K562 (cell line): ENCODE measurements around the gene NPAS3. TPM values are rescaled to one million over a fixed set of nuclear protein-coding genes. Genes with fewer than 3 reads are reported as not detected.

Source experiments
- ATAC-seq: fragments of 200-7000 bp; cut with Tn5 transposase; 3 replicates; pipeline ENCODE4 v1.9.1; 2020; ENCODE audit warnings: moderate library complexity
- BruUV-seq: library from RNA; stranded (reverse); fragments of 400-500 nt; replicated peaks from 2 replicates; lab custom pipeline; 2021; lab: Mats Ljungman, UMichigan
- CTCF ChIA-PET: fragments of 300-600 bp; formaldehyde crosslinking; extraction: SDS; loops from one replicate; lab custom pipeline; 2021; ENCODE audit warnings: low intra/inter-chr PET ratio; lab: Yijun Ruan, JAX
- POLR2A ChIA-PET: fragments of 300-600, 350-650 bp; sonication (Branson Sonifier 250); formaldehyde crosslinking; extraction: SDS; loops from one replicate; lab custom pipeline; 2021; ENCODE audit warnings: antibody characterized with exemption, inconsistent platforms; lab: Yijun Ruan, JAX
- DNase-seq, 4 experiments: peaks; one replicate each; pipeline versions ENCODE4 v3.0.0 to v3.0.0-alpha.2; 2011 to 2018; ENCODE audit warnings: low spot score in 3 of 4, mixed read lengths in 3 of 4; ENCODE audit errors: extremely low read depth in 1 of 4
- FAIRE-seq: peaks from 2 replicates; lab custom pipeline; 2011; peaks lifted over from hg19 to GRCh38; lab: Jason Lieb, UNC
- H2AFZ ChIP-seq: 2 replicates; pipeline ENCODE4 v1.6.0; 2011; ENCODE audit warnings: low read depth, low read length, control low read depth, inconsistent platforms
- H3K27ac ChIP-seq: fragments of 200-600 bp; 3 replicates; pipeline ENCODE4 v1.8.0; 2011; ENCODE audit warnings: low read depth, mild to moderate bottlenecking, control low read depth, inconsistent platforms, low read length, moderate library complexity, mixed read lengths; ENCODE audit errors: extremely low read depth
- H3K27me3 ChIP-seq, 2 experiments: fragments of 300-600 bp in 1 of 2; 2 replicates in 1 of 2; 3 replicates in 1 of 2; pipeline versions ENCODE4 v1.6.0 to v1.8.0; 2011; ENCODE audit warnings: inconsistent platforms in 2 of 2, low read length in 2 of 2, mild to moderate bottlenecking in 1 of 2, mixed read lengths in 1 of 2, moderate library complexity in 1 of 2; ENCODE audit not compliant: control insufficient read depth in 2 of 2, insufficient read depth in 2 of 2
- H3K36me3 ChIP-seq: fragments of 300-600 bp; 3 replicates; pipeline ENCODE4 v1.8.0; 2011; ENCODE audit warnings: mild to moderate bottlenecking, low read length, inconsistent platforms; ENCODE audit not compliant: control insufficient read depth, insufficient read depth
- H3K4me1 ChIP-seq, 2 experiments: fragments of 200-600 bp in 1 of 2; replicated peaks in 1 of 2; 2 replicates in 1 of 2; 3 replicates in 1 of 2; pipeline versions ENCODE4 v1.5.1 to v1.8.0; 2011; ENCODE audit warnings: inconsistent platforms in 2 of 2, low read length in 2 of 2, mild to moderate bottlenecking in 1 of 2, mixed read lengths in 1 of 2, moderate library complexity in 1 of 2; ENCODE audit not compliant: control insufficient read depth in 2 of 2, insufficient read depth in 2 of 2
- H3K4me2 ChIP-seq: 2 replicates; pipeline ENCODE4 v1.6.1; 2011; ENCODE audit warnings: low read length, control low read depth, inconsistent platforms, mixed read lengths; ENCODE audit not compliant: insufficient read depth
- H3K4me3 ChIP-seq: fragments of 200-600 bp; sonication (generic), shearing (Covaris generic); 2 replicates; pipeline ENCODE4 v1.5.1; 2016; ENCODE audit warnings: control low read depth, inconsistent platforms
- H3K79me2 ChIP-seq: fragments of 200-600 bp; 3 replicates; pipeline ENCODE4 v1.8.0; 2011; ENCODE audit warnings: low read length, inconsistent platforms; ENCODE audit not compliant: control insufficient read depth, insufficient read depth
- H3K9ac ChIP-seq, 2 experiments: 2 replicates each; pipeline versions ENCODE4 v1.6.0 to v1.6.1; 2011; ENCODE audit warnings: low read depth in 2 of 2, low read length in 2 of 2, control low read depth in 1 of 2, inconsistent platforms in 1 of 2, mild to moderate bottlenecking in 1 of 2, mixed read lengths in 1 of 2; ENCODE audit not compliant: insufficient read depth in 1 of 2
- H3K9me1 ChIP-seq: one replicate; pipeline ENCODE4 v1.6.0; 2011; ENCODE audit warnings: inconsistent platforms, mild to moderate bottlenecking, low read length, moderate library complexity; ENCODE audit not compliant: control insufficient read depth, insufficient read depth
- H3K9me3 ChIP-seq: replicated peaks from 2 replicates; pipeline ENCODE4 v1.5.1; 2011; ENCODE audit warnings: low read depth, low read length, inconsistent platforms; ENCODE audit not compliant: control insufficient read depth, insufficient read depth
- H4K20me1 ChIP-seq: replicated peaks from 2 replicates; pipeline ENCODE4 v1.6.1; 2011; ENCODE audit warnings: low read length, inconsistent platforms, mixed read lengths; ENCODE audit not compliant: control insufficient read depth, insufficient read depth
- E2F4 ChIP-seq: sonication (generic); formaldehyde crosslinking; IDR thresholded peaks from 2 replicates; pipeline ENCODE4 v1.8.0; 2022; ENCODE audit warnings: mild to moderate bottlenecking, low read depth, missing genetic modification reagents
- EP300 ChIP-seq: IDR thresholded peaks from 2 replicates; pipeline ENCODE4 v1.6.1; 2012; ENCODE audit warnings: low read length, improper control_type of control experiment
- FOXA3 ChIP-seq, 2 experiments: fragments of 450-650 bp in 1 of 2; sonication (generic) in 1 of 2; formaldehyde crosslinking; IDR thresholded peaks in 1 of 2; conservative IDR thresholded peaks in 1 of 2; 2 replicates each; pipeline versions ENCODE4 v1.4.0 to v1.8.0; 2020 to 2022; ENCODE audit warnings: mild to moderate bottlenecking in 2 of 2, missing genetic modification reagents in 1 of 2
- FUS ChIP-seq: fragments of 200-400 bp; formaldehyde crosslinking; optimal IDR thresholded peaks from 2 replicates; pipeline ENCODE3; 2017; ENCODE audit warnings: low read depth, low read length
- KLF6 ChIP-seq: fragments of 250-450 bp; sonication (Bioruptor Pico); IDR thresholded peaks from 2 replicates; pipeline ENCODE4 v1.4.0; 2020; ENCODE audit warnings: mild to moderate bottlenecking, moderate library complexity, borderline replicate concordance
- MECOM ChIP-seq: fragments of 250-450 bp; sonication (Bioruptor Pico); IDR thresholded peaks from 2 replicates; pipeline ENCODE4 v1.8.0; 2022; ENCODE audit warnings: inconsistent platforms
- NFIX ChIP-seq: fragments of 250-450 bp; sonication (Bioruptor Pico); IDR thresholded peaks from 2 replicates; pipeline ENCODE4 v1.4.0; 2020; ENCODE audit warnings: low read depth, mild to moderate bottlenecking, moderate library complexity
- PKNOX1 ChIP-seq: fragments of 450-650 bp; IDR thresholded peaks from 2 replicates; pipeline ENCODE4 v1.6.1; 2016
- SMARCE1 ChIP-seq: fragments of 450-650 bp; IDR thresholded peaks from 2 replicates; pipeline ENCODE4 v1.7.1; 2016; ENCODE audit warnings: mild to moderate bottlenecking
- SRF ChIP-seq, 2 experiments: fragments of 250-450, 450-650 bp in 1 of 2; sonication (Bioruptor Pico) in 1 of 2; sonication (generic) in 1 of 2; formaldehyde crosslinking; IDR thresholded peaks; 2 replicates each; pipeline versions ENCODE4 v1.5.0 to v1.5.1; 2020 to 2022; ENCODE audit warnings: mild to moderate bottlenecking in 1 of 2, missing genetic modification reagents in 1 of 2
- ZNF280B ChIP-seq: fragments of 250-450 bp; sonication (Bioruptor Pico); IDR thresholded peaks from 2 replicates; pipeline ENCODE4 v1.5.1; 2021; ENCODE audit warnings: mild to moderate bottlenecking
- ZNF507 ChIP-seq: conservative IDR thresholded peaks from 2 replicates; pipeline ENCODE4 v1.6.1; 2017; ENCODE audit warnings: missing genetic modification characterization, missing compliant biosample characterization
- ZNF644 ChIP-seq: fragments of 200-800 bp; sonication (Bioruptor generic); IDR thresholded peaks from 2 replicates; pipeline ENCODE4 v1.6.1; 2016; ENCODE audit warnings: low read depth, missing genetic modification characterization, missing compliant biosample characterization
- WGBS: fragments of 100-300 bp; shearing (Covaris generic); methylation state at CpG from one replicate; pipeline ENCODE4 v1.1.6; 2016; ENCODE audit warnings: low coverage, mixed read lengths; ENCODE audit not compliant: insufficient coverage; ENCODE audit errors: missing lambda C conversion rate; 5-methylcytosine and 5-hydroxymethylcytosine counted together
- in situ Hi-C: fragments of 300-500 bp; cut with MboI; formaldehyde crosslinking; loops from 4 replicates; pipeline ENCODE4 v1.15.0; 2018; ENCODE audit warnings: inconsistent platforms, mixed read lengths
- intact Hi-C: fragments of 100-400 bp; cut with micrococcal nuclease; formaldehyde crosslinking; loops from 2 replicates; pipeline ENCODE4 v1.14.2; 2022
- polyA plus RNA-seq, 8 experiments: library from polyadenylated mRNA; depleted of rRNA in 4 of 8; stranded (reverse) in 5 of 8; unstranded in 3 of 8; fragments of >200 nt; fragmentation: Nextera tagmentation in 2 of 8; fragmentation: Illumina TruSeq in 1 of 8; extraction: Ambion mirVana in 2 of 8; extraction: Trizol in 1 of 8; gene quantifications; 2 replicates each; pipeline versions ENCODE4 v1.2.1 to v1.2.3, GENCODE V29; 2011 to 2014; ENCODE audit warnings: inconsistent platforms in 1 of 8, missing spikeins in 1 of 8
- total RNA-seq, 7 experiments: library from RNA; depleted of rRNA in 6 of 7; stranded (reverse); fragments of >200 nt in 6 of 7; fragmentation: Illumina TruSeq in 2 of 7; extraction: Trizol in 2 of 7; gene quantifications; 2 replicates each; pipeline versions ENCODE4 v1.2.1 to v1.2.3, GENCODE V29; 2011 to 2021; ENCODE audit warnings: low replicate concordance in 1 of 7

The NPAS3 gene
- total and polyA plus RNA-seq, 9 of the 15 experiments (the other 6 are each of a cell fraction or from before 2014, with no cell fraction given) = 0.04 TPM; not detected in 8

GRCh38 chr14:33120341-33120740 lies 181.7 kb downstream of the NPAS3 start:
- no peak for DNase-seq
- H3K79me2 ChIP-seq = no peaks in the 10 kb centered on the region
- no peaks in the 10 kb centered on the region for H3K9me3 ChIP-seq
- BruUV-seq = no TSS peak
- H3K4me1 ChIP-seq = no peaks in the 10 kb centered on the region
- no peak overlapping the region for H2AFZ ChIP-seq
- in situ Hi-C loops (no loop called here), intact Hi-C loops (no loop called here)
- no peaks in the 10 kb centered on the region for H3K36me3 ChIP-seq
- WGBS = 6% methylated on average over 3 of the region's 3 CpGs
- FAIRE-seq = no peak
- CTCF ChIA-PET = no interaction called here
- no peaks in the 10 kb centered on the region for H3K9me1 ChIP-seq
- no peak overlapping the region for H3K4me2 ChIP-seq
- no peak for ATAC-seq
- no peak for TF ChIP-seq E2F4 (CRISPR knock-in tag)
- no peaks in the 10 kb centered on the region for H3K27me3 ChIP-seq
- no peaks in the 10 kb centered on the region for H4K20me1 ChIP-seq
- H3K4me3 ChIP-seq = no peak overlapping the region
- no peak overlapping the region for H3K27ac ChIP-seq
- H3K9ac ChIP-seq = no peak overlapping the region
- POLR2A ChIA-PET = interaction anchor here (1.1 kb wide), 1 partner anchor 13 kb away, joined by 3 read pairs; no protein-coding TSS in a partner anchor

- Histone ChIP-seq H3K27ac (no peak overlapping the region), H3K36me3 (no peaks in the 10 kb centered on the region), H3K9ac (no peak overlapping the region), H3K9me3 (no peaks in the 10 kb centered on the region), H3K79me2 (no peaks in the 10 kb centered on the region), H3K4me3 (no peak overlapping the region), H3K27me3 (no peaks in the 10 kb centered on the region), H3K4me2 (no peak overlapping the region), H3K4me1 (no peaks in the 10 kb centered on the region), H2AFZ (no peak overlapping the region), H4K20me1 (no peaks in the 10 kb centered on the region), H3K9me1 (no peaks in the 10 kb centered on the region)
- no peak for ATAC-seq
- DNase-seq = no peak
- intact Hi-C loops (no loop called here), in situ Hi-C loops (no loop called here)
- BruUV-seq = no TSS peak
- WGBS = 8% methylated on average over 4 of the region's 4 CpGs
- ChIA-PET CTCF (no interaction called here), POLR2A (interaction anchor here (1.1 kb wide), 1 partner anchor 12 kb away, joined by 3 read pairs; no protein-coding TSS in a partner anchor)
- no peak for FAIRE-seq
- TF ChIP-seq NFIX (CRISPR knock-in tag) (no peak), SMARCE1 (no peak), EP300 (no peak), FOXA3 (CRISPR knock-in tag; conservative IDR thresholded peaks at IDR 0.05 in 1 of 2, IDR thresholded peaks at IDR 0.05 in 1 of 2) (no peak), FUS (no peak), ZNF280B (CRISPR knock-in tag) (no peak), ZNF507 (tag) (no peak), KLF6 (CRISPR knock-in tag) (no peak), MECOM (CRISPR knock-in tag) (no peak), SRF (CRISPR knock-in tag; IDR thresholded peaks at IDR 0.05) (no peak), ZNF644 (tag) (no peak), PKNOX1 (no peak)
Observed at GRCh38 chr14:33120966-33121365, 182.3 kb downstream of the NPAS3 start.
